Esophagus muscularis mucosa (tissue), 4 donors: Measurements from ENCODE around the gene PHKB.

ENCODE experiments used
- CTCF ChIP-seq, 3 experiments: fragments of 200-600 bp in 2 of 3; fragments of 450-650 bp in 1 of 3; sonication (generic) in 2 of 3; IDR thresholded peaks; one replicate each; pipeline ENCODE4 v1.5.1; 2017 to 2019; ENCODE audit warnings: antibody characterized with exemption in 3 of 3, mild to moderate bottlenecking in 2 of 3, moderate library complexity in 1 of 3
- EP300 ChIP-seq: sonication (generic); formaldehyde crosslinking; IDR thresholded peaks from one replicate; pipeline ENCODE4 v1.6.1; 2017; ENCODE audit warnings: antibody characterized with exemption
- POLR2AphosphoS5 ChIP-seq, 2 donors: sonication (generic); formaldehyde crosslinking; IDR thresholded peaks; one replicate each; pipeline ENCODE4 v1.6.1; 2017; ENCODE audit warnings: antibody characterized with exemption in 2 of 2

GRCh38 chr16:47716571-47716970, 255.4 kb downstream of the PHKB start:
- TF ChIP-seq CTCF (IDR thresholded peaks at IDR 0.05) (no peak), EP300 (no peak), POLR2AphosphoS5 (IDR thresholded peaks at IDR 0.05) (no peak)
